Dermis lymphatic vessel endothelial cell (primary cell): ENCODE measurements around the gene ARHGEF7. TPM values are rescaled to one million over a fixed set of nuclear protein-coding genes. Genes with fewer than 3 reads are reported as not detected.

Experiments
- total RNA-seq: library from RNA; depleted of rRNA; stranded (reverse); fragments of >200 nt; gene quantifications from 2 replicates; pipeline ENCODE4 v1.2.1, GENCODE V29; 2014

Gene ARHGEF7
- total RNA-seq = 325 and 355 TPM in 2 replicates

GRCh38 chr13:111115061-111115964, at the start of gene ARHGEF7:
ARHGEF7 (plus strand) TSS chr13:111115310; CDS start chr13:111115527, 217 bp downstream.

DNA sequence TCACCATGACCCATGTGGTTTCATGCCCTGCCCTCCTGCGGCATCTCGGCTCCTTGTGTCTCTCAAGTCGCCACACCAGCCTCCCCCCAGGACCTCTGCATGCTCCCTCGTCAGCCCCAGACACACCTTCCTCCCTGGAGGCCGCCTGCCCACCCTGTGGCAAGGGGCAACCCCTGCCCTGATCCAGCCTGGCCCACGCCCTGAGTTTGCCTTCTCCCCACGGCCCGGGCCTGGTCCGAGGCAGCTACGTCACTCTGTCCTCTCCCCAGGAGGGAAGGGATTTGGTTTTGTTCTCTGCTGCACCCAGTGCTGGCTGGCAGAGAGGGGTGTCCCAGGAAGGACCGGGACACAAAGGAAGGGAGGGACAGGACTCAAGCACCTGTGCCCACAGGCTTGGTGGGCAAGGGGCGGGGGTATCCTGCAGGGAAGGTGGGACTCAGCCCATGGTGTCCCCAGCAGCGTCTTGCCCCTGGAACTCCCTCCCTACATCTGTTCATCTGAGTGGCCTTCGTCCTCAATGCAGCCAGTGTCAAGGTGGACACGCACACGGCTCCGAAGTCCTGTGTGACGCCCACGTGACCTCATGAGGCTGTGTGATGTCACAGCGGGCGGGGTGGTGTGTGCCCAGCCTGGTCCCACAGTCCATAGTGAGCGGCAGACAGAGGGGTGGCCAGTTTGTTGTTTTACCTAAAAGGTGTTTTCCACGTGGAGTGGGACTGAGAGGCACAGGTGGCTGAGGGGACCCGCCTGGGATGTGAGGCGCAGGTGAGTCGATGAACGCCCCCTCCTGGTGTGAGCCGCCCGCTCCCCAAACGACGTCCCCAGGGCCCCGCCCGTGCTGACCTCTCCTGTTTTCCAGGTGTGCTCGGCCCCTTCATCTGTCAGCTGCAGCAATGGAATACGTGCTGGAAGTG, 205.1 kb downstream of the ARHGEF7 start, which contains the start of gene TEX29:
Gene TEX29 (plus strand): TSS at position 645 of the 914 bp plus-strand sequence. CDS start 249 bp downstream, at position 894.

Other genes with a start within 250 kb of the ARHGEF7 start
- 71.8 and 78.3 TPM in 2 replicates for gene ANKRD10, start 200.2 kb upstream of the ARHGEF7 start, total RNA-seq
- gene TEX29, start 205.3 kb downstream of the ARHGEF7 start, total RNA-seq = not detected in 2 replicates